GM19452 (cell line): ENCODE measurements around the gene RALB.
"Not testable (repeated sequence)": the region's sequence is repeated elsewhere in the genome, so short reads cannot be mapped to it uniquely, and the experiment has no call there.

Source experiments
- ATAC-seq: cut with Tn5 transposase; IDR thresholded peaks from one replicate; pipeline ENCODE4 v1.9.1; 2021; ENCODE audit not compliant: unreplicated experiment

Gene RALB

GRCh38 chr2:120313695-120314615, 61.3 kb downstream of the RALB start:
- no peak for ATAC-seq

- no peak for ATAC-seq
Observed at GRCh38 chr2:120314690-120315366, 62.2 kb downstream of the RALB start.

- ATAC-seq: no peak
Observed at GRCh38 chr2:120315367-120316033, 62.8 kb downstream of the RALB start.

- ATAC-seq: no peak
Observed at GRCh38 chr2:120316071-120316470, 63.4 kb downstream of the RALB start.

GRCh38 chr2:120316528-120317179, 64.0 kb downstream of the RALB start:
- ATAC-seq: no peak

GRCh38 chr2:120317180-120317533, 64.5 kb downstream of the RALB start:
- ATAC-seq: no peak

- ATAC-seq: no peak
Observed at GRCh38 chr2:120317916-120318315, 65.3 kb downstream of the RALB start.

GRCh38 chr2:120318626-120319025, 66.0 kb downstream of the RALB start:
- ATAC-seq: no peak

- no peak for ATAC-seq
Observed at GRCh38 chr2:120319123-120319522, 66.5 kb downstream of the RALB start.

- ATAC-seq: no peak
Observed at GRCh38 chr2:120319686-120320317, 67.2 kb downstream of the RALB start.

- ATAC-seq: no peak
Observed at GRCh38 chr2:120320318-120320851, 67.7 kb downstream of the RALB start.

GRCh38 chr2:120320887-120321556, 68.4 kb downstream of the RALB start:
- not testable (repeated sequence) for ATAC-seq

GRCh38 chr2:120321721-120322284, 69.2 kb downstream of the RALB start:
- no peak for ATAC-seq

GRCh38 chr2:120322329-120322728, 69.7 kb downstream of the RALB start:
- ATAC-seq: no peak

- no peak for ATAC-seq
Observed at GRCh38 chr2:120323214-120323613, 70.6 kb downstream of the RALB start.

GRCh38 chr2:120323807-120324399, 71.3 kb downstream of the RALB start:
- no peak for ATAC-seq

- ATAC-seq: no peak
Observed at GRCh38 chr2:120324933-120325332, 72.3 kb downstream of the RALB start.

- no peak for ATAC-seq
Observed at GRCh38 chr2:120326066-120326465, 73.4 kb downstream of the RALB start.
